ENCODE data around the gene PIP5K1B. TPM values are rescaled to one million over a fixed set of nuclear protein-coding genes. Genes with fewer than 3 reads are reported as not detected.

The PIP5K1B gene
- total RNA-seq, 2 donors from 2014 or later, result 0.17 to 0.37 TPM

GRCh38 chr9:68914751-68915150 is 209.7 kb downstream of the PIP5K1B start:
- peak; percentile 17 for ATAC-seq (replicated peaks)
- Mint-ChIP-seq H3K4me1 (no peaks in the 10 kb centered on the region), H3K27me3 (peaks cover 3% of the 10 kb centered on the region), H3K4me3 (no peak overlapping the region), H3K36me3 (ENCODE audit: low read depth) (no peaks in the 10 kb centered on the region), H3K27ac (no peak overlapping the region), H3K9me3 (no peaks in the 10 kb centered on the region)

GRCh38 chr9:68919661-68920060 is 214.6 kb downstream of the PIP5K1B start:
- H3K4me3 Mint-ChIP-seq, result no peak overlapping the region
- H3K27me3 Mint-ChIP-seq, result peaks cover 3% of the 10 kb centered on the region
- no peak overlapping the region for H3K27ac Mint-ChIP-seq
- no peaks in the 10 kb centered on the region for H3K4me1 Mint-ChIP-seq
- ATAC-seq (replicated peaks), result no peak
- no peaks in the 10 kb centered on the region for H3K9me3 Mint-ChIP-seq
- H3K36me3 Mint-ChIP-seq (ENCODE audit: low read depth), result no peaks in the 10 kb centered on the region

DNA sequence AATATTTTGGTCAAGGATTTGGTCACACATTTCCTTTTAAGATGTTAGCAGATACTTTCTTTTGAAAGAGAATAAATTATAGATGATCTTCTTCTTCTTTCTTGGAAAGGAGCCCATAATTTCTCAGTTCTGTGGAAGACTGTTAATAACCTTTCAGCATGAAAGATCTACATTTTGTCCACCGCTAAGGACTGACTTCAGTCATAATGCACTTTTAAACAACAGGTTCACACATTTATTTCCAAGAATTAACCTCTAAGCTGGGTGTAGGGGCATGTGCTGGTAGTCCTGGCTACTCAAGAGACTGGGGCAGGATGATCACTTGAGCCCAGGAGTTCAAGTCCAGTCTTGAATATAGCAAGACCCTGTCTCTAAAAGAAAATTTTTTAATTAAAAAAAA is 215.9 kb downstream of the PIP5K1B start:
- Mint-ChIP-seq H3K27me3 (no peaks in the 10 kb centered on the region), H3K9me3 (no peaks in the 10 kb centered on the region), H3K4me1 (no peaks in the 10 kb centered on the region), H3K27ac (no peak overlapping the region), H3K36me3 (ENCODE audit: low read depth) (no peaks in the 10 kb centered on the region), H3K4me3 (no peak overlapping the region)
- ATAC-seq (replicated peaks), result no peak

DNA sequence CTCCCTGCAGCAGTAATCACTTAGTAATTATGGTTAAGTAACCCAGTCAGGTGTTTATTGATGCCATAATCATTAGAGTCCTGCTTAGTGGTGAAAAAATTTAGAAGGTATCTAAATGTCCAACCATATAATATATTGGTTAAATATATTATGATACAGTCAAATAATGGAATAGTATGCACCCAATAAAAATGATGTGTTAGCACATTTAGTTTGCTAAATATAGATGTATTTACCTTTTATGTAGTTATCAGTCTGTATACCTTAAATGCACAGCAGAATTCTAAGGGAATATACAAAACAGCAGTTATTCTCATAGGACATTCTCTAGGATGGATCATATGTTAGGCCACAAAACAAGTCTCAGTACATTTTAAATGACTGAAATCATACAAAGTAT is 218.4 kb downstream of the PIP5K1B start:
- H3K27me3 Mint-ChIP-seq, result peaks cover 10% of the 10 kb centered on the region
- no peak for ATAC-seq (replicated peaks)
- no peaks in the 10 kb centered on the region for H3K9me3 Mint-ChIP-seq
- H3K27ac Mint-ChIP-seq, result no peak overlapping the region
- H3K4me1 Mint-ChIP-seq, result no peaks in the 10 kb centered on the region
- H3K36me3 Mint-ChIP-seq (ENCODE audit: low read depth), result no peaks in the 10 kb centered on the region
- H3K4me3 Mint-ChIP-seq, result no peak overlapping the region

GRCh38 chr9:68925175-68925574 is 220.1 kb downstream of the PIP5K1B start:
- Mint-ChIP-seq H3K27me3 (peaks cover 19% of the 10 kb centered on the region), H3K4me3 (no peak overlapping the region), H3K27ac (no peak overlapping the region), H3K36me3 (ENCODE audit: low read depth) (no peaks in the 10 kb centered on the region), H3K9me3 (no peaks in the 10 kb centered on the region), H3K4me1 (no peaks in the 10 kb centered on the region)
- no peak for ATAC-seq (replicated peaks)

- no peak overlapping the region for H3K27ac Mint-ChIP-seq
- H3K36me3 Mint-ChIP-seq (ENCODE audit: low read depth), result no peaks in the 10 kb centered on the region
These were observed 222.1 kb downstream of the PIP5K1B start for GRCh38 chr9:68927165-68927564.

GRCh38 chr9:68931821-68932220 is 226.8 kb downstream of the PIP5K1B start:
- Mint-ChIP-seq H3K4me3 (no peak overlapping the region), H3K27me3 (peaks cover 28% of the 10 kb centered on the region), H3K4me1 (peaks cover 8% of the 10 kb centered on the region), H3K36me3 (ENCODE audit: low read depth) (no peaks in the 10 kb centered on the region), H3K27ac (no peak overlapping the region), H3K9me3 (no peaks in the 10 kb centered on the region)
- peak; percentile 7 for ATAC-seq (replicated peaks)

More at GRCh38 chr9:68927165-68927564, 222.1 kb downstream of the PIP5K1B start:
- no peak for ATAC-seq (replicated peaks)
- Mint-ChIP-seq H3K4me3 (no peak overlapping the region), H3K9me3 (no peaks in the 10 kb centered on the region), H3K4me1 (peaks cover 4% of the 10 kb centered on the region), H3K27me3 (peaks cover 25% of the 10 kb centered on the region)

GRCh38 chr9:68932458-68932857 is 227.4 kb downstream of the PIP5K1B start:
- H3K27ac Mint-ChIP-seq, result no peak overlapping the region
- no peaks in the 10 kb centered on the region for H3K36me3 Mint-ChIP-seq (ENCODE audit: low read depth)
- peaks cover 8% of the 10 kb centered on the region for H3K4me1 Mint-ChIP-seq
- peaks cover 28% of the 10 kb centered on the region for H3K27me3 Mint-ChIP-seq
- no peak overlapping the region for H3K4me3 Mint-ChIP-seq
- no peak for ATAC-seq (replicated peaks)
- H3K9me3 Mint-ChIP-seq, result no peaks in the 10 kb centered on the region

DNA sequence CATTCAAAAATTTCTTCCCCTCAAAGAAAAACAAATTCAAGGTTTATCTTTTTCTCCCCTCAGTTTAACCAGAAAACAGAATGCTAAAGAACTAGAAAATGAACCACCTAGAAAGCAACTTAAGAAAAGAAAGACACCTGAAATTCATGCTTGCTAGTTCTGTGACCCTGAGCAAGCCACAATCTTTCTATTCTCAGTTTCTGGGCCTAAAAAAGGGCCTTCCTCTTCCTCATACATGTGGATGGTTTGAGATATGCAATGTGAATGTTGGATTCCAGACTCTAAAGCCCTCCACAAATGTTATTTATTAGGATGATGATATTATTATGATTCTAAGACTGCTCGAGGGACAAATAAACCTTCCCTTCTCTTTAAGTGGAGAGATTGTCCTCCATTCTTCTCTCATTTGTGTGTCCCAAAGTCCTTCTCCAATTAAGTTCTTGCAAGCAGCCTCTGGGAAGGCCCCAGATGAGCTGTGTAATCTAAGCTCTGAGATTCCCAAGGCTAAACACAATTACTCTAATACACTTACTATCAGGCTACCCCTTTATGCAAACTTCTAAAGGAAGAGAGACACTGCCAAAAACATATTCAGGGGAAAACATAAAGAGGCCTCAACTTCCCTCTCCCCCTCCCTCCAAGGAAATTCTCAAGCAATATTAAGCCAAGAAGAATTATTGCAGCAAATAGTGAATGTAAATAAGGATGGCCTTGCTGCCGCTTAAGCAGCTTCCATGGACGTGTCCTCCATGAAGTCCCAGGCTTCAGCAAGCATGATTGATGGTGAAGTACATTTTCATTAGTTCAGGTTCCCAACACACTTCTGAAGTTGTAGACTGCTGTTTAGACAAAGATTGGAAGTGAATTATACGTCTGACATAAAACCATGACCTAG is 228.6 kb downstream of the PIP5K1B start:
- no peaks in the 10 kb centered on the region for H3K9me3 Mint-ChIP-seq

GRCh38 chr9:68934329-68934644 is 229.2 kb downstream of the PIP5K1B start:
- H3K27ac Mint-ChIP-seq, result no peak overlapping the region
- H3K27me3 Mint-ChIP-seq, result peaks cover 34% of the 10 kb centered on the region
- H3K4me1 Mint-ChIP-seq, result peaks cover 8% of the 10 kb centered on the region
- no peak for ATAC-seq (replicated peaks)
- H3K9me3 Mint-ChIP-seq, result no peaks in the 10 kb centered on the region
- H3K36me3 Mint-ChIP-seq (ENCODE audit: low read depth), result no peaks in the 10 kb centered on the region
- H3K4me3 Mint-ChIP-seq, result no peak overlapping the region

More for the DNA sequence above, 228.6 kb downstream of the PIP5K1B start:
- no peak for ATAC-seq (replicated peaks)
- Mint-ChIP-seq H3K4me3 (no peak overlapping the region), H3K36me3 (ENCODE audit: low read depth) (no peaks in the 10 kb centered on the region), H3K4me1 (peaks cover 8% of the 10 kb centered on the region), H3K27me3 (peaks cover 34% of the 10 kb centered on the region), H3K27ac (no peak overlapping the region)

GRCh38 chr9:68940573-68940972 is 235.5 kb downstream of the PIP5K1B start:
- Mint-ChIP-seq H3K27me3 (peaks cover 27% of the 10 kb centered on the region), H3K4me3 (no peak overlapping the region), H3K9me3 (no peaks in the 10 kb centered on the region), H3K4me1 (no peaks in the 10 kb centered on the region), H3K36me3 (ENCODE audit: low read depth) (no peaks in the 10 kb centered on the region), H3K27ac (no peak overlapping the region)
- ATAC-seq (replicated peaks), result no peak

DNA sequence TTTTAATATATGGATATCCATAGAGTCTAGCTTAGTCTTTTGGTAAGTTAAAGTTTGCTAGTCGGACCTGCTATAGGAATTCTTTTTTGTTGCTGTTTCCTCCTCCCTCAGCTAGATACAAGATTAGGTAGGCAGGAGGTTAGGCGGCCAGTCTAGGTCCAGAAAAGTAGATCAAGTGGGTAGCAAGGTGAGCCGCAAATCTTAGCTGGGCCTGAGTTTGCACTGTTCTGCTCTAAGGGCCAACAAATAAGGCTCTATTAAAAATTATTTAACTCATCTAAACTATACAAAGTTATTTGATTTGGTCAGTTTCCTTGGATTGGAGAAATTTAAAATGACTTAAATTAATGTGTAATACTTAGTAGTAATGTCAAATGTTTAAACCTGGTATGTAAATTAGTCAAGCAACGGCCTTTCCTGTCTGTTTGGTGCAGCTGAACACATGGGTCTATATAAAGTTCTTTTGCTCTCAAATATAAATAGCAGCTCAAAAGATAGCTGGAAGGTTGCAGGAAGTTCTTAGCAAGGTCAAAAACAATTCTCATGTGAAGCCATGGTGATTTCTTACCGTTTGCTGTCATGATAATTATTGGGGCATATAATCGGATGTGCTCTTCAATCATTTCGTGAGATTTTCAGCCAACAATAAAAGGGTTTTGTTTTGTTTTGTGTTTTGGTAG is 236.9 kb downstream of the PIP5K1B start:
- ATAC-seq (replicated peaks), result no peak
- Mint-ChIP-seq H3K4me3 (no peak overlapping the region), H3K4me1 (no peaks in the 10 kb centered on the region), H3K36me3 (ENCODE audit: low read depth) (no peaks in the 10 kb centered on the region), H3K27ac (no peak overlapping the region), H3K9me3 (no peaks in the 10 kb centered on the region), H3K27me3 (peaks cover 26% of the 10 kb centered on the region)

GRCh38 chr9:68942790-68943189 is 237.8 kb downstream of the PIP5K1B start:
- no peak overlapping the region for H3K27ac Mint-ChIP-seq
- no peak for ATAC-seq (replicated peaks)
- peaks cover 3% of the 10 kb centered on the region for H3K4me1 Mint-ChIP-seq
- no peaks in the 10 kb centered on the region for H3K36me3 Mint-ChIP-seq (ENCODE audit: low read depth)
- no peaks in the 10 kb centered on the region for H3K9me3 Mint-ChIP-seq
- H3K4me3 Mint-ChIP-seq, result no peak overlapping the region
- peaks cover 22% of the 10 kb centered on the region for H3K27me3 Mint-ChIP-seq

DNA sequence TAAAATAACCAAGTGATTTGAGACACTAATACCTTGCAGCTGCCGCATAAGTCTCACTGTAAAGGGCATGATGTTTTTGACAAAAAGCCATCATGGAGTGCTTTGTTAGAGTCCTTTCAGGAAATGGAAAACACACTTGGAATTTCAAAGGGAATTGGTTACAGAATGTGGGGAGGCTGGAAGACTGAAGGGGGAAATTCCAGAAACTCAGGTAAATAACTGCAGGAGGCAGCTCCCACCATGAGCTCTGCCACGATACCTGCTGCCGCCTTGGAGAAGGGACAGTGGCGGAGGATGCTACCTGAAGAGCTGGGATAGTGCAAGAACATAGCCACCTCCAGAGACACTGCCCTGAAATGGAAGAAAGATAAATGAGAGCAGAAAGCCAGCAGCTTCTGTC is 242.0 kb downstream of the PIP5K1B start:
- Mint-ChIP-seq H3K4me1 (peaks cover 17% of the 10 kb centered on the region), H3K36me3 (ENCODE audit: low read depth) (no peaks in the 10 kb centered on the region), H3K27me3 (peaks cover 15% of the 10 kb centered on the region), H3K27ac (peak overlapping the region; percentile 76), H3K9me3 (no peaks in the 10 kb centered on the region), H3K4me3 (no peak overlapping the region)
- ATAC-seq (replicated peaks), result no peak

Measured in activated T-helper 17 cell treated with anti-CD3 and anti-CD28 coated beads, Interleukin-2, amount 50 U/mL, for 72 hours (primary cell).